Measurements from ENCODE around the gene RNPEPL1. TPM values are rescaled to one million over a fixed set of nuclear protein-coding genes. Genes with fewer than 3 reads are reported as not detected.

The RNPEPL1 gene
- total RNA-seq, 1 experiment from 2014 or later, result 101 TPM

GRCh38 chr2:240567137-240567871 lies 980 bp upstream of the RNPEPL1 start:
- peaks cover 66% of the 10 kb centered on the region for H3K79me2 ChIP-seq (ENCODE audit: low read depth)
- ChIA-PET POLR2A (ENCODE audit: unreplicated experiment) (interaction anchor here (0.7 to 1.8 kb wide), 2 partner anchors 13 to 542 kb away, joined by 10 to 24 read pairs; partner anchors contain the start of gene NDUFA10), CTCF (interaction anchor here (2.3 to 2.8 kb wide), 3 partner anchors 13 to 53 kb away, joined by 15 to 34 read pairs (median 22); partner anchors contain the start of gene CAPN10)
- DNase-seq, result no peak
- H3K9me3 ChIP-seq (ENCODE audit: insufficient read depth, low read depth), result no peaks in the 10 kb centered on the region
- H3F3A ChIP-seq (ENCODE audit: insufficient read depth, low read depth), result peaks cover 33% of the 10 kb centered on the region
- no peaks in the 10 kb centered on the region for H3K9me2 ChIP-seq (ENCODE audit: insufficient read depth)
- TSS peak; percentile 20 for BruUV-seq (replicated peaks)
- intact Hi-C loops (cut with micrococcal nuclease; ENCODE audit: unreplicated experiment), result loop anchor here (5.0 to 10.0 kb wide), 7 partner anchors 55 to 503 kb away; partner anchors contain the start of gene GPC1
- H3K27me3 ChIP-seq (ENCODE audit: insufficient read depth, low read depth), result no peaks in the 10 kb centered on the region
- peaks cover 65% of the 10 kb centered on the region for H3K4me1 ChIP-seq (replicated peaks; ENCODE audit: insufficient read depth)
- peak overlapping the region; percentile 44 for H3K27ac ChIP-seq
- peaks cover 30% of the 10 kb centered on the region for H4K20me1 ChIP-seq (ENCODE audit: insufficient read depth)
- peaks cover 11% of the 10 kb centered on the region; the same call in 1 of the 2 replicates for H3K36me3 ChIP-seq (ENCODE audit: low read depth)
- peak overlapping the region; percentile 67 for H3K4me3 ChIP-seq
- peak overlapping the region; percentile 77 for H2AFZ ChIP-seq
- peak overlapping the region; percentile 99 for H3K4me2 ChIP-seq
- TF ChIP-seq CTCF (conservative IDR thresholded peaks at IDR 0.05) (no peak), EZH2 (IDR thresholded peaks at IDR 0.05; ENCODE audit: low read depth) (no peak)

- CTCF ChIA-PET, result interaction anchor here (0.6 to 0.8 kb wide), 3 partner anchors 8 to 802 kb away, joined by 3 to 9 read pairs (median 7); no protein-coding TSS in a partner anchor
- DNase-seq, result peak in 1 of 2 experiments; percentile 76
- no peaks in the 10 kb centered on the region for H3K27me3 ChIP-seq (ENCODE audit: insufficient read depth, low read depth)
- H3K4me1 ChIP-seq (replicated peaks; ENCODE audit: insufficient read depth), result peaks cover 49% of the 10 kb centered on the region
- no peaks in the 10 kb centered on the region for H3K36me3 ChIP-seq (ENCODE audit: low read depth)
- no peak overlapping the region for H3K27ac ChIP-seq
- peaks cover 50% of the 10 kb centered on the region for H3K79me2 ChIP-seq (ENCODE audit: low read depth)
- BruUV-seq (replicated peaks), result no TSS peak
- peaks cover 18% of the 10 kb centered on the region for H3F3A ChIP-seq (ENCODE audit: insufficient read depth, low read depth)
- no peaks in the 10 kb centered on the region for H3K9me3 ChIP-seq (ENCODE audit: insufficient read depth, low read depth)
- intact Hi-C loops (cut with micrococcal nuclease; ENCODE audit: unreplicated experiment), result loop anchor here (5.0 to 10.0 kb wide), 7 partner anchors 57 to 504 kb away; partner anchors contain the start of gene GPC1
- no peaks in the 10 kb centered on the region for H3K9me2 ChIP-seq (ENCODE audit: insufficient read depth)
- peak overlapping the region; percentile 81 for H3K4me3 ChIP-seq
- TF ChIP-seq CTCF (conservative IDR thresholded peaks at IDR 0.05) (no peak; the same call in 1 of the 2 replicates), EZH2 (IDR thresholded peaks at IDR 0.05; ENCODE audit: low read depth) (no peak)
- peak overlapping the region; percentile 99 for H3K4me2 ChIP-seq
- H2AFZ ChIP-seq, result no peak overlapping the region
- H4K20me1 ChIP-seq (ENCODE audit: insufficient read depth), result peaks cover 44% of the 10 kb centered on the region
- POLR2A ChIA-PET (ENCODE audit: unreplicated experiment), result interaction anchor here (0.5 kb wide), 1 partner anchor 9 kb away, joined by 3 read pairs; no protein-coding TSS in a partner anchor
Measured at GRCh38 chr2:240568678-240569522, 616 bp downstream of the RNPEPL1 start.

- CTCF ChIA-PET, result interaction anchor here (0.6 to 0.8 kb wide), 3 partner anchors 8 to 802 kb away, joined by 3 to 9 read pairs (median 7); no protein-coding TSS in a partner anchor
- peaks cover 43% of the 10 kb centered on the region for H3K4me1 ChIP-seq (replicated peaks; ENCODE audit: insufficient read depth)
- H3K27ac ChIP-seq, result no peak overlapping the region
- H4K20me1 ChIP-seq (ENCODE audit: insufficient read depth), result peaks cover 51% of the 10 kb centered on the region
- peaks cover 15% of the 10 kb centered on the region for H3F3A ChIP-seq (ENCODE audit: insufficient read depth, low read depth)
- H3K9me3 ChIP-seq (ENCODE audit: insufficient read depth, low read depth), result no peaks in the 10 kb centered on the region
- no peaks in the 10 kb centered on the region for H3K9me2 ChIP-seq (ENCODE audit: insufficient read depth)
- TSS peak; percentile 14 for BruUV-seq (replicated peaks)
- peak overlapping the region; percentile 99 for H3K4me2 ChIP-seq
- H3K4me3 ChIP-seq, result peak overlapping the region; percentile 81
- H3K36me3 ChIP-seq (ENCODE audit: low read depth), result no peaks in the 10 kb centered on the region
- H3K27me3 ChIP-seq (ENCODE audit: insufficient read depth, low read depth), result no peaks in the 10 kb centered on the region
- no peak for DNase-seq
- peaks cover 43% of the 10 kb centered on the region for H3K79me2 ChIP-seq (ENCODE audit: low read depth)
- intact Hi-C loops (cut with micrococcal nuclease; ENCODE audit: unreplicated experiment), result loop anchor here (5.0 to 10.0 kb wide), 7 partner anchors 57 to 505 kb away; partner anchors contain the start of gene GPC1
- TF ChIP-seq EZH2 (IDR thresholded peaks at IDR 0.05; ENCODE audit: low read depth), result no peak
- TF ChIP-seq CTCF (conservative IDR thresholded peaks at IDR 0.05), result no peak
- H2AFZ ChIP-seq, result no peak overlapping the region
- POLR2A ChIA-PET (ENCODE audit: unreplicated experiment), result interaction anchor here (0.5 kb wide), 1 partner anchor 9 kb away, joined by 3 read pairs; no protein-coding TSS in a partner anchor
Measured at GRCh38 chr2:240569523-240569997, 1.3 kb downstream of the RNPEPL1 start.
